ENCODE results near the gene HSD3B7.

Gene HSD3B7

GRCh38 chr16:31004658-31005057, 19.7 kb downstream of the HSD3B7 start:
- H3K4me3 ChIP-seq (ENCODE audit: low read depth, low read length): no peak overlapping the region
- DNase-seq (ENCODE audit: low read depth, low spot score): no peak
- TF ChIP-seq, protein P1, sequence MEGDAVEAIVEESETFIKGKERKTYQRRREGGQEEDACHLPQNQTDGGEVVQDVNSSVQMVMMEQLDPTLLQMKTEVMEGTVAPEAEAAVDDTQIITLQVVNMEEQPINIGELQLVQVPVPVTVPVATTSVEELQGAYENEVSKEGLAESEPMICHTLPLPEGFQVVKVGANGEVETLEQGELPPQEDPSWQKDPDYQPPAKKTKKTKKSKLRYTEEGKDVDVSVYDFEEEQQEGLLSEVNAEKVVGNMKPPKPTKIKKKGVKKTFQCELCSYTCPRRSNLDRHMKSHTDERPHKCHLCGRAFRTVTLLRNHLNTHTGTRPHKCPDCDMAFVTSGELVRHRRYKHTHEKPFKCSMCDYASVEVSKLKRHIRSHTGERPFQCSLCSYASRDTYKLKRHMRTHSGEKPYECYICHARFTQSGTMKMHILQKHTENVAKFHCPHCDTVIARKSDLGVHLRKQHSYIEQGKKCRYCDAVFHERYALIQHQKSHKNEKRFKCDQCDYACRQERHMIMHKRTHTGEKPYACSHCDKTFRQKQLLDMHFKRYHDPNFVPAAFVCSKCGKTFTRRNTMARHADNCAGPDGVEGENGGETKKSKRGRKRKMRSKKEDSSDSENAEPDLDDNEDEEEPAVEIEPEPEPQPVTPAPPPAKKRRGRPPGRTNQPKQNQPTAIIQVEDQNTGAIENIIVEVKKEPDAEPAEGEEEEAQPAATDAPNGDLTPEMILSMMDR (IDR thresholded peaks at IDR 0.05; ENCODE audit: low read depth, low read length): no peak
- in situ Hi-C loops (cut with HindIII; ENCODE audit: low sequenced_read_pairs): no loop called here

- in situ Hi-C loops (cut with HindIII; ENCODE audit: low sequenced_read_pairs): no loop called here
- DNase-seq (ENCODE audit: low read depth, low spot score): no peak
- TF ChIP-seq, protein P1 (IDR thresholded peaks at IDR 0.05; ENCODE audit: low read depth, low read length): no peak
- no peak overlapping the region for H3K4me3 ChIP-seq (ENCODE audit: low read depth, low read length)
These were observed 20.5 kb downstream of the HSD3B7 start for GRCh38 chr16:31005350-31006085.

DNA sequence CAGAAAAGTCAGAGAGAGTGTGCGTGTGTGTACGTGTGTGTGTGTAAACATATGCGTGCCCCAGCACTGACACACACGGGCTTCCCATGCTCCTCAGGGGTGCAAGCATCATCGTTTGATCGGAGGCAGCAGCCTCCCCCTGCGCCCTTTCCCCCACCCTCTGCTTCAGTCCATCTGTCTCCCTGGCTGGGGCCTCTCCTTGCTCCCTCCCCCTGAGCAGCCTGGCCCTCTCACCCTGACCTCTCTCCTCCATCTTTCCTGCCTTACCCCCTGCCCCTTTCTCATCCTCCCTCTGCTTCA, 21.0 kb downstream of the HSD3B7 start:
- DNase-seq (ENCODE audit: low read depth, low spot score): no peak
- no peak overlapping the region for H3K4me3 ChIP-seq (ENCODE audit: low read depth, low read length)
- in situ Hi-C loops (cut with HindIII; ENCODE audit: low sequenced_read_pairs): no loop called here
- TF ChIP-seq, protein P1 (IDR thresholded peaks at IDR 0.05; ENCODE audit: low read depth, low read length): no peak

DNA sequence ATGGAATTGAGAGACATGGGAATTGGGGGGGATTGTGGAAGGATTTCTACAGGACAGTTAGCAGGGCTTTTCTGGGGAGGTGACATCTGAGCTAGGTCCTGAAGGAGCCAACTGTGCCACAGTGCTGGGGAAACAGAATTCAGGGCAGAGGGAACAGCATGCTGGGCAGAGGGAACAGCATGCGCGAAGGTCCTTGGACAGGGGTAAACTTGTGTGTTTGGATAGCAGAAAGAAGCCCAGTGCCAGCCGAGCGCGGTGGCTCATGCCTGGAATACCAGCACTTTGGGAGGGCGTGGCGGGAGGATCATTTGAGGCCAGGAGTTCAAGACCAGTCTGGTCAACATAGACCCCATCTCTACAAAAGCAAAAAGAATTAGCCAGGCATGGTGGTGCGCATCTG, 21.6 kb downstream of the HSD3B7 start:
- no peak for DNase-seq (ENCODE audit: low read depth, low spot score)
- TF ChIP-seq, protein P1 (IDR thresholded peaks at IDR 0.05; ENCODE audit: low read depth, low read length): no peak
- in situ Hi-C loops (cut with HindIII; ENCODE audit: low sequenced_read_pairs): no loop called here
- H3K4me3 ChIP-seq (ENCODE audit: low read depth, low read length): no peak overlapping the region

GRCh38 chr16:31007684-31008083, 22.7 kb downstream of the HSD3B7 start:
- in situ Hi-C loops (cut with HindIII; ENCODE audit: low sequenced_read_pairs): no loop called here
- DNase-seq (ENCODE audit: low read depth, low spot score): no peak
- TF ChIP-seq, protein P1 (IDR thresholded peaks at IDR 0.05; ENCODE audit: low read depth, low read length): no peak
- no peak overlapping the region for H3K4me3 ChIP-seq (ENCODE audit: low read depth, low read length)

DNA sequence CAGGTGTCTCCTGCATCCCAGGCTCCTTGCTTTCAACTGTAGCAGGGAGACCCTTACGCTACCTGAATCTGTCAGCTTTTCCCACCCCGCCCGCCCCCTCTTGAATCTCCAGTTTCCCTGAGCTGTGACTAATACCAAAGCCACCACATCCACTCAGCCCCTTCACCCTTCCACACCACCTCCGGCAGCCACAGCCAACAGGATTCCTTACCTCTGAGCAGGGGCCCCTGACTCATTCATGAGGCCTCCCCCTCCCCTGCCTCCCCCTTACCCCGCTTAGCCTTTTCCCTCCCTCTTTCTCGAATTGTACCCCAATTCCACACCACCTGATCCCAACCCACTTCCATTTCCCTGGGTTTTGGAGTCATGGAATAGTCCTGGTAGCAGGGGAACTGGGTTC, 23.1 kb downstream of the HSD3B7 start:
- no peak overlapping the region for H3K4me3 ChIP-seq (ENCODE audit: low read depth, low read length)
- in situ Hi-C loops (cut with HindIII; ENCODE audit: low sequenced_read_pairs): no loop called here
- peak; percentile 86 for DNase-seq (ENCODE audit: low read depth, low spot score)
- TF ChIP-seq, protein P1 (IDR thresholded peaks at IDR 0.05; ENCODE audit: low read depth, low read length): no peak

Measured in astrocyte of the spinal cord (primary cell).